ENCODE measurements around the gene AMDHD2.
"Not testable (repeated sequence)": the region's sequence is repeated elsewhere in the genome, so short reads cannot be mapped to it uniquely, and the experiment has no call there.

AMDHD2 gene

DNA sequence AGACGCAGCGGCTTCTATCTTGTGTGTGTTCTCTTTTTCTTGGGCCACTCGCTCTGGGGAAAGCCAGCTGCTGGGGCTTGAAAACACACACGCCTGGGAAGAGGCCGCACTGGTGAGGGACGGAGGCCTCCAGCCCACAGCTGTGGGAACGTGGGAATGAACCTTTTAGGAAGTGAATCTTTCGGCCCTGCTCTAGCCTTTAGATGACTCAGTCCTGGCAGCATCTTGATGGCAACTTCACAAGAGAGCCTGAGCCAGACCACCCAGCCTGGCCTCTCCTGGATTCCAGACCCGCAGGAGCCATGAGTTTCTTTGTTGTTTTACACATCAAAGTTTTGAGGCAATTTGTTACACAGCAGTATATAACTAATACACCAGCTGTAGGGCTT is 15.4 kb downstream of the AMDHD2 start:
- no peak for DNase-seq

DNA sequence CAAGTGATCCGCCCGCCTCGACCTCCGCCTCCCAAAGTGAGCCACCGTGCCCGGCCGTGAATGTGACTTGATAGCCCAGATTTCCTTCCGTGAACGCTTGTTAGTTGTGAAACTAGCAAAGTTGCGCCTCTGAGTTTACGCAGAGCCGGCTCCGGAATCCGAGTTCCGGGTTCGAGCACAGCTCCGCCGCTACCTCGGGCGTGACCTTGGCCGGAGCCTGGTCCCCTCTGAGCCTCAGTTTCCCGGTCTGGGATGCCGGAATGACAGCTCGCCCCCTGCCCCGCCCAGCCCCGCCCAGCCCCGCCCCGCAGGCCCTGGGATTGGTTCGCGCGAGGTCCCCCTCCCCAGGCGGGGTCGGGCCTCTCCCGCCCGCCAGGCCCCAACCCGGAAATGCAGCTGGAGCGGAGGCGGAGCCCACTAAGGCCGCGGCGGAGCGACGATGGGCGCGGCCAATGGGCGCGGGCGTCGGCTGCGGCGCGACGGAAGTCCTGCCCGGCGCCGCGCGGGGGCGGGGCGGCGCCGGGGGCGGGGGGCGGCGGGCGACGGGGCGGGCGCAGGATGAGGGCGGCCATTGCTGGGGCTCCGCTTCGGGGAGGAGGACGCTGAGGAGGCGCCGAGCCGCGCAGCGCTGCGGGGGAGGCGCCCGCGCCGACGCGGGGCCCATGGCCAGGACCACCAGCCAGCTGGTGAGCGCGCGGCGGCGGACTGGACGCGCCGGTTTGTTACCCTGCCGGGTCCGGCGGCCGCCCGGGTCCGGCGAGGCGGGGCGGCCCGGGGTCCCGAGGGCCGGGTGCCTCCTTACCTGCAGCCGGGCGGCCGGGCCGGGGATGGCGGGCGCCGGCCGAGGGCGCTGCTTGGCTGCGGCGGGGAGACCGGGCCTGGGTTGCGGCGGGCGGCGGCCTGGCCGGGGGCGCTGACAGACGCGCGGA is 17.5 kb downstream of the AMDHD2 start, which contains the start of gene PDPK1:
PDPK1 (plus strand) TSS at position 571 of the 929 bp plus-strand sequence; CDS start at position 663, 92 bp downstream.
- DNase-seq: peak; percentile 92

DNA sequence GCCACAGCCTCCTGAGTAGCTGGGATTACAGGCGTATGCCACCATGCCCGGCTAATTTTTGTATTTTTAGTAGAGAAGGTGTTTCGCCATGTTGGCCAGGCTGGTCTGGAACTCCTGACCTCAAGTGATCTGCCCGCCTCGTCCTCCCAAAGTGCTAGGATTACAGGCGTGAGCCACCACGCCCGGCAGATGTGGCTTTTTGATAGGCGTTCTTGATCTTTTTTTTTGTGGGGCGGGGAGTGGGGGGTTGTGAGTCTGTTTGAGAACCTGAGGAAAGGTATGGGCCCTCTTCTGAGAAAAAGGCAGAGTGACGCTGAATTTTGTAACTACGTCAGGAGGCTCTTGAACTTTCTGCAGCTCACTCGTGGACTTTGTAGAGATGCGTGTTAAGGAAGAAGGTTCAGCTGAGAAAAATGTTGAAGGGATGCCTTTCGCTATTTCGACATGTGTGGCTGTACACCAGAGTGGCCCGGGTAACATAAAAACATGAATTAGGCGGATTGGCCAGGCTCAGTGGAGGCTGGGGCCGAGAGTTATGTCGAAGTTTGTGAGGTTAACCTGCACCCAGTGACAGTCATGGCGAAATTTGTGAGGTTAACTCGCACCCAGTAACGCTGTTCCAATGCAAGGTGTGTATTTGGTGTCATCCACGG is 19.1 kb downstream of the AMDHD2 start:
- not testable (repeated sequence) for DNase-seq

DNA sequence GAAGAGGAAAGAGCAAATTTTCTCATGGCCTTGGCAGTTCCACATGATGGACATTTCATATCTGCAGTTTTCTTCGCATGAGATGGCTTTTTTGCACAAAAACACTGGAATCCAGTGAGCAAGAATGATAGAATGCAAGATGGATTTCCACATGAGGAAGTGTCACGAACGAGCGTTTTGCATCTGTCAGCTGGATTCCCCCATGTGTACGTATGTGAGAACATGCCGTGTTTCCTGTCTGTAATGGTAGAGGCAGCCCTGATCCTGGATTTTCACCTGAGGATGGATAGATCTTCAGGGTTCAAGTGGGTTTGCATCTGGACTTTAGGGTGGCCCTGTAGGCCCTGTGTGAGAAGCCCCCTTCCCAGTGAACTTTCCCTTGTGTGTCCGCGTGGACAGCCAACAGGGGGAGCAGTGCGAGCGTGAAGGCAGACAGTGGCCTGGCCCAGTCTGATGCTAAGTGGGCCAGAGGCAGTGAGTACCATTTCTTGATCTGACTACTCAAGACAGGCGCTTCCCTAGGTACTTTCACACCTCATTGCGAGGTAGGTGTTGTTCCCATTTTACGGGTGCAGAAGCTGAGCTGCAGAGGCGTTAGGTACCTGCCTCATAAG is 19.8 kb downstream of the AMDHD2 start:
- DNase-seq: peak; percentile 62

DNA sequence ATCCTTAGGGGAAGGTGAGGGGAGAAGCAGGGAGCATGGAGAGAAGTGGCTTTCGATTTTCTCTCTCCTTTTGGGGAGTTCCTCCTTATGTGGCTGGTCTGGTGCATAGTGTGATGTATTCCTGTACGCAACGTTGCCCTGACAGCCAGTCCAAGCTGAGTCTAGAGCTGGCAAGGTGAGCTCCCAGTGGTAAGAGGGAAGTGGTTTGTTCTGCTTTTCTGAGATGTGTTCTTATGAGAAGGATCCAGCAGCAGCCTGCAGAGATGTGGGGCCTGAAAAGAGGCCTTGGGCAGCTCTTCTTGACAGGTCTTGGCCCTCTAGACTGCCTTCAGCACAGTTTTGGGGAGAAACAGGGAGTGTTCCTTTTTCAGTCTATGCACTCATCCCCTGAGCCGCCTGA is 20.7 kb downstream of the AMDHD2 start:
- not testable (repeated sequence) for DNase-seq

DNA sequence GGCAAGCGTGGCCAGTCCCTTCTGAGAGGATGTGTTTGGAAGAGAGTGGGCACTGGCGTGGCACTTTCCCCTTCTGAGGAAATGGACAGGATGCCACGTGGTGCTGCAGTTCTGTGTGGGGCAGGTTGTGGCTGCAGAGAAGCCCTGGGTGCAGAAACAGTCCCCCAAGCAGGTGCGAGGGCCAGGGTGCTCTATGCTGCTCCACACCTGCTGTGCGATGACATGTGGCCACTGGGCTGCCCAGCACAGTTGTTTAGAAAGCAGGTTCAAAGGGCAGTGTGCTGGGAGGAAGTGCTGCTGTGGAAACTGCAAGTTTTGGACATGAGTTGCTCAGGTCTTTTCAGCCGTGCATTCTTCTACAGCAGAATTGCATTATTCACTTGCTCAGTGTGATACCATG is 21.2 kb downstream of the AMDHD2 start:
- DNase-seq: not testable (repeated sequence)

DNA sequence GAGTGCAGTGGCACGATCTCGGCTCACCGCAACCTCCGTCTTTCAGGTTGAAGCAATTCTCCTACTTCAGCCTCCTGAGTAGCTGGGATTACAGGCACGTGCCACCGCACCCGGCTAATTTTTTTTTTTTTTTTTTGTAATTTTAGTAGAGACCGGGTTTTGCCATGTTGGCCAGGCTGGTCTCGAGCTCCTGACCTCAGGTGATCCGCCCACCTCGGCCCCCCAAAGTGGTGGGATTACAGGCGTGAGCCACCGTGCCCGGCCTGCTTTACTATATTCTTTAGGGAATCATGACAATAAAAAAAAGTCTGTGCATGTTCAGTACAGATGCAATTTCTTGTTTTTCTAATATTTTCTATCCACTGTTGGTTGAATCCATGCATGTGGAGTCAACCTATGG is 23.6 kb downstream of the AMDHD2 start:
- DNase-seq: not testable (repeated sequence)

DNA sequence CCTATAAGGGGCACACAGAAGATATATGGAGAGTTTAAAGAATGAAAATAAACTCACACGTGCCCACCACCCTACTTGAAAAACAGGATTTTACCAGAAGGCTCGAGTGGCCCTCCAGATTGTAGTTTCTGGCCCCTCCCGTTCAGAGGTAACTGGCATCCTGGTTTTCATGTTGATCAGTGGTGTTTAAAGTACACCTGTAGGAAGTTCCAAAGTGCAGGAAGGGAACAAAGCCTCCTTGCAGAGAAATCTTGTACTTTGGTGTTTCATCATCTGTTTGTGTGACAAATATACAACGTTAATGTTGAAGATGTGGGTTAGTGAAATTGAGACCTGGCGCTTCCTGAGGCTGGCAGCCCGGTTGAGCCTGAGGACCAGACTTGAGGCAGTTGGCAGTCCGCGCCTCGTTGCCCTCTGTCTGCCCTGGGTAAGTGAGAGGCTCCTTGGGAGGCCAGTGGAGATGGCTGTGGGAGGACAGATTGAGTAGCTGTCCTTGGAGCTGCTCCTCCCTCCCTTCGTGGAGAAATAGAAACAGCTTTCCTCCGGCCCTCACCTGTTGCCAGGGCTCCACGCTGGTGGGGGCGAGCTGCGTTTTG is 30.2 kb downstream of the AMDHD2 start:
- DNase-seq: not testable (repeated sequence)

DNA sequence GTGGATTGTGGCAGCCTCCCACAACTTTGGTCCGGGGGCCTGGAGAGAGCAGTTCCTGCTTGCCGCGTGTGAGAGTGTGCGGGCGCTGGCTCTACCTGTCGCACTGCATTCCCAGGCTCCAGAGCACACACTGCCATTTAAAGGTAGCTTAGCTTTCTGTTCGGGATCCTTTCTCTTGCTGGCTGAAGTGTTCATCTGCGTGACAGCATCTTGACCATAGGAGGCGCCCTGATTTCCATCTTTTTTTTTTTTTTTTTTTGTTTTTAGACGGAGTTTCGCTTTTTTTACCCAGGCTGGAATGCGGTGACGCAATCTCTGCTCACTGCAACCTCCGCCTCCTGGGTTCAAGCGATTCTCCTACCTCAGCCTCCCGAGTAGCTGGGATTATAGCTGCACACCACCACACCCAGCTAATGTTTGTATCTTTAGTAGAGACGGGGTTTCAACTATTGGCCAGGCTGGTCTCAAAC is 31.3 kb downstream of the AMDHD2 start:
- not testable (repeated sequence) for DNase-seq

DNA sequence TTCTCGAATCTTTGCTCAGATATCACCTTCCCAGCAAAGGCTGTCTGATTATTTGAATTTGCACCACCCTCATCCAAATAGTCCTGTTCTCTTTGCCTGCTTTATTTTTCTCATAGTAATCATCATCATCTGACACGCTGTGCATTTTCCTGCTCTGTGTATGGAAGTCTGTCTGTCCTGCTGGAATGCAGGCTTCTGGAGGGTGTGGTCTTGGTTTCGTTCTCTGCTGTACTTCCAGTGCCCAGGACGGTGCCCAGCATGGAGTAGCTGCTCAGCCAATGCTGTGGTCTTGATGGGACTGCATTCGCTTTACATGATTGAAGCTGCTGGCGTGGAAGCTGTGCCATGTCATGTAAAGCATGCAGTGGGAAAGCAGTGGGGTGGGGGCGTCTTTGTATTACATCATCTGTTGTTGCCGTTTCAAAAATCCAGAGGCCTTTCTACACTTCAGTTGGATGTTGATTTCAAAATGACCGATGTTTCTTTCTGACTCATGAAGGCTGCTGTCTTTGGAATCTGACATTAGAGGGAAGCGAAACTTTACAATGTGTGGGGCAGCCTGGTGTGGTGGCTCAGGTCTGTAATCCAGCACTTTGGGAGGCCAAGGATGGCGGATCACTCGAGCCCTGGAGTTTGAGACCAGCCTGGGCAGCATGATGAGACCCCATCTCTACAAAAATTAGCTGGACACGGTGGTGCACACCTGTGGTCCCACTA is 34.7 kb downstream of the AMDHD2 start:
- not testable (repeated sequence) for DNase-seq

DNA sequence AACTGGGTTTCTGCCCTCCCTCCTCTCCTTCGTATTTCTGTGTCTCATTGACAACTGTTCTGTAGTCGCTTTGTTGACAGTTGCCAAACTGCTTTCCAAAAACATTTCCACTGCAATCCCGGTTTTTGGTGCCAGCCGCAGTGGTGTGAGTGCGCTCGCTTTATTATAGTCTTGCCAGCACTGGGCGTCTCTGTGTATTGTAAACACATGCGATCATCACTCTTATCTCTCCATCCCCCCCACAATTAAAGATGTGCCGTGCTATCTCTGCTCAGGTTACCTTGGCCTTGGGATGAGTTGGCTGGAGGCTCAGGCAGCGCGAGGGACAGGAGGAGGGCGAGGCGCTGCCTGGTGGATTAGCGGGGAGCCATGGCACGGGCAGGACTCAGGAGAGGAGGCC is 37.0 kb downstream of the AMDHD2 start:
- not testable (repeated sequence) for DNase-seq

DNA sequence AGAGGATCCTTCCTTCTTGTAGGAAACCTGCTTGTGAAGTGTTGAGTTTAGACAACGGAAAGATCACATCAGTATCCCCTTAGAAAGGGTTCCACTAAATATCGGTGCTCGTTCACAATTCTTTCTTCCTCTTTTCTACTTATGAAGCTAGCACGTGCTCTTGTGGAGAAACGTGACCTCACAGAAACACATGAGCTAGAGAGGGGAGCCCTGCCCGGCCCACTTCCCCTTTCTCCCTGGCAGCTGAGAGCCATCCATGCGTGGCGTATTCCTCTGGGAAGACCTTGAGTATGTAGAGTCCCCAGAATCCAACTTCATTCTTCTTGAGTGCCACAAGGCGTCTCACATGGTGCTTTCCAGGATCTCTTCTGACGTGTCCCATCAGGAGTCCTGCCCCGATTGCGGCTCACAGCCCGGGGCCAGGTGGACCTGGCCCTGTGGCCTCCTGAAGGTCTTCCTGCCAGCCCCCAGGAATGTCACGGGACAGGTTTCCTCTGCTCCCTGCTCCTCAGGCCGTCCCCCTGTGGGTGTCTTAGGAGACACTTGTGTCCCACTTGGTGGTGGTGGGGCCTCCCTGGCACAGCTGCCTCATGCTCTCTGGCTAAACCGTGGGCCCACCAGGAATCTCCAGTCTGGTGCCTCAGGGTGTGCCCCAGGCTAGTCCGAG is 40.1 kb downstream of the AMDHD2 start:
- not testable (repeated sequence) for DNase-seq

DNA sequence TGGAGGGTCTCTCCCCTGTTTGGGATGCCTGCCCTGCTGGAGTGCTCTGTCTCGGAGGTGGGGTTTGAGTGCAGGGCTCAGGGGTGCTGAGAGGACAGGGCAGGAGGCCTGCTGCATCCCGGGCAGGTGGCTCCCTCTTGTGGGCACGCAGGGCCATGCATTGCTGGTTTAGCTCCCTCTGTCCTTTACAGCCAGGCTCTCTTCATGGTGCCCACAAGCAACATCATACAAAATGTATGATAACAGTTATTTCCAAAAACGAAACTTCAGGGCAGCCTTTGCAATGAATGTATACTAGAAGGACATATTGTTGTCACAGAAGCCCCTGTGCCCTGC is 40.6 kb downstream of the AMDHD2 start:
- DNase-seq: peak; percentile 84

DNA sequence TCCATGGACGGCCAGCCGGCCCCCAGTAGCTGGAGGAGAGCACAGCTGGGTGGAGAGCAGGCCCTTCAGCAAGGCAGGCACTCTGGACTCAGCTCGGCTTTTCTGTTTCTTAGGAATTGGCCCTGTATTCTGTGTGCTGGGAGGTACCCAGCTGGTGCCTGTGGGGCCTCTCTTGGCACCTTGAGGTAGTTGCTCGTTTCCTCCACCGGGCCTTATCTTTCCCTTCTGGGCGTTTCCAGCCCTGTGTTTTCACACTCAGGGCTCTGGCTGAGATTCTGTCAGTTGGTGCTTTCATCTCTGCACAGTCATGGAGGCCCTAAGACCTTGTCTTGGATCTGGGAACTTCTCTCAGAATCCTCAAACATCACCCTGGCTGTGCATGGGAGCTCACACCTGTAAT is 47.3 kb downstream of the AMDHD2 start:
- not testable (repeated sequence) for DNase-seq

DNA sequence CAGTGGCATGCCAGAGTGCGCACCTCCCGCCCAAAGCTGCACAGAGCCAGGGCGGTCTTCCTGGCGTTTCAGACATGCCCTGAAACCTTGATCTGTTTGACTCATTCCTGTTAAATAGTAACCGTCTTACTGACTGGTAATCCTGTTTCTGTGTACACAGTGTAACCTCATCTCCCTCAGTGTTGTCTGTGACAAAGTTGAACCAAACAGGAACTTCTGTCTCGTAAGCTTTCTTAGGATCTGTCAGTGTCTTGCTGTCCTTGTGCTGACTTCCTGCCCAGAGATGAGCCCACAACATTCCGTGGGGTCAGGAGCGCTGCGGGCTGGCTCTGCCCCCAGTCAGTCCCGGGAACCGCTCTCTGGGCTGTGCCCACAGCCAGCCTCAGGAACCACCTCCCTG is 48.4 kb downstream of the AMDHD2 start:
- not testable (repeated sequence) for DNase-seq

DNA sequence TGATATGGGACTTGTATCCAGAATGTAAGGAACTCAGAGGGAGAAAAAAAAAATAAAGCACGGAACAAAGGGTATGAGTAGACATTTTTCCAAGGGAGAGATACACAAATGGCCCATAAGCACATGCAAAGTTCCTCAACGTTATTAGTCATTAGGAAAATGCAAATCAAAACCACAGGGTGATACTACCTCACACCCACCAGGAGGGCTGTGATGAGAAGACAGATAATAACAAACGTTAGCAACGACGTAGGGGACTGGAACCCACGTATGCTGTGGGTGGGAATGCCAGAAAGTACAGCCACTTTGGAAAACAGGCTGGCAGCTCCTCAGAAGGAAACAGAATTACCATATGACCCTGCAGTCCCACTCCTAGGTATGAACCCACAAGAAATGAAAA is 52.5 kb downstream of the AMDHD2 start:
- not testable (repeated sequence) for DNase-seq

DNA sequence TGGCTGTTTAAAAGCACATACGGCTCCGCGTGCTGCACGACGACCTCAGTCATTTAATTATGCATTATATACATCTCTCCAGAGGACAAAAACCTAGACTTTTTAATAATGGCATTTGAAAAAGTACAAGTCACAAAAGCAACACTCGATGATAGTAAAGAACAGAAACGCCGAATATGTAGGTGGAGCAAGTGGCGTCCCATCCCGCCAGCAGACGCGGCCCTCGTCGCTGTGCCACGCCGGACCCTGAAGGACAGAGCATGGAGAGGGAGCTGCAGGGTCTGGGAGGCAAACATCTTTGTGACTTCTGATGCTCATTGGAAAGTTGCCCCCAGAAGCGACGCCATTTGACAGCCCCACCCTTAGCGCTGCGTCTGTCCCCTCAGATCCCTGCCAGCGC is 55.7 kb downstream of the AMDHD2 start:
- DNase-seq: not testable (repeated sequence)

DNA sequence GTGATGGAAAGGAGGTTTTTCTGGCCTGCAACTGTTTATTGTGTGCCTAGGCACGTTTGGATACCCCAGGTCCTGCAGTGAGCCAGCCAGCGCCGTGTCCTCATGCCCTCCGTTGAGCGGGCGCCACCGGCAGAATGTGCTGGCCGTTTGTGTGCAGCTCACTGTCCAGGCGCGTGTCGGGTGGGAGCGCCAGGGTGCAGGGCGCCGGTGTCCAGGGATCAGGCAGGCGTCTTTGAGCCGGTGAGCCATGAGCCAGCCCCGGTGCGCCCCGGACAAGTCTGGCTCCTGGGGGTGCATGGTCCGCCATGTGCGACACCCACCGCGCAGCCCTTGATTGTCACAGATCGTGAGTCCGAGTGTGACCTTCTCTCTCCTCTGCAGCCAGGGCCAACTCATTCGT is 56.9 kb downstream of the AMDHD2 start:
- not testable (repeated sequence) for DNase-seq

DNA sequence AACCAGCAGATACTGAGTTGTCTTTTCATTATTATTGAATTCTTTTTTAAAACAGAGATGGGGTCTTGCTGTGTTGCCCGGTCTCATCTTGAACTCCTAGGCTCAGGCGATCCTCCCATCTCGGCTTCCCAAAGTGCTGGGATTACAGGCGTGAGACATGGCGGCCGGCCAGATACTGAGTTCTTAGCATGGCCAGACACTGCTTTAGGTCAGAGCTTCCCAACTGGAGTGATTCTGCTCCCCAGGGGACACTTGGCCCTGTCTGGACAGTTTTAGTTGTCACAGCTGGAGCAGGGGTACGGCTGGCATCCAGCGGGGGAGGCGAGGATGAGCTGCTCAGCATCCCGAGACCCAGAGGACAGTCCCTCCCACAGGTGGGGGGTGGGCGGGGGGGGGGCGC is 58.7 kb downstream of the AMDHD2 start:
- not testable (repeated sequence) for DNase-seq

DNA sequence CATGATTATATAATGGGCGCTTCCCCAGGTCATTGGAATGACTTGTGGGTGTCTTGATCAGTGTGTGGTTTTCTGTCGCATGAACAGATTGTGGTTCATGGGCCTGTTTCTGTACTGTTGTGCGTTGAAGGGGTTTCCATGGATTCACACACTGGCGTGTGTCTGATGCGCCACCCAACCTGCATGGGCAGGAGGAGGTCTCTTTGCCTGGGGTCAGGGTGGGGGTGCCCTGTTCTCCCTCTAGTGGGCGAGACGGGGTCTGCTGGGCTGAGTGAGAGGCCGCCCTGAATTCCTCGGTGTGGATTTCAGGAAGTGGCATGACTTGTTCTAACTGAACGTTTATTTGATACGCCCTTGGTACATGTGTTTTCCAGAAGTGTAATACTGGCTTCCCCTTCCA is 60.0 kb downstream of the AMDHD2 start:
- not testable (repeated sequence) for DNase-seq

DNA sequence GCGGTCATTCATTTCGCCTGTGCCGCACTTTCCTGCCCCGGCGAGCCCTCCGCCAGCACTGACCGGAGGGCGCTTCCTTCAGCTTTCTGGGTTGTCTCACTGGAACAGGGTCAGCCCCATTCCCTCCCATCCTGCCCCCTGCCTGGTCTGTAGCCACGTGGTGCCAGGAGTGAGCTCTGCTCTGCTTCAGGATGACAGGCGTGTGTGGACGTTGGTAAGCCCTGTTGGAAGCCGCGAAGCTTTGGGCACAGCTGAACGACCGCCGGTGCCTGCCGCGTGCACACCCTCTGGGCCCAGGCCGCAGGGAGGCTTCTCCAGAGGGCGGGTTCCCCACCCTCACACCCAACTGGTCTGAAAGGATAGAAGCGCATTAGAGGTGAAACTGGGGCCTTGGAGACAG is 60.6 kb downstream of the AMDHD2 start:
- DNase-seq: not testable (repeated sequence)

Data from stimulated activated CD8-positive, alpha-beta memory T cell treated with anti-CD3 and anti-CD28 coated beads, Interleukin-4, amount 100 ng/mL, for 48 hours (primary cell).